ENCODE results near the gene SBSN. TPM values are rescaled to one million over a fixed set of nuclear protein-coding genes. Genes with fewer than 3 reads are reported as not detected.

The SBSN gene
- total RNA-seq, 1 experiment from 2014 or later = 0.15 TPM

- no peak for DNase-seq
- Histone ChIP-seq H2BK12ac (ENCODE audit: insufficient read length, low read depth, low read length) (no peak overlapping the region), H3K9me3 (ENCODE audit: control insufficient read depth, low read depth, low read length) (no peaks in the 10 kb centered on the region), H2BK120ac (ENCODE audit: low read depth, low read length, poor library complexity, severe bottlenecking) (no peak overlapping the region), H4K8ac (replicated peaks; ENCODE audit: insufficient read length, low read depth, low read length) (no peak overlapping the region), H3K23ac (ENCODE audit: insufficient read length, low read depth, low read length) (no peak overlapping the region), H3K9ac (ENCODE audit: extremely low read depth, insufficient read length, low read length) (no peak overlapping the region), H2BK20ac (ENCODE audit: low read depth, low read length, poor library complexity, severe bottlenecking) (no peak overlapping the region), H4K5ac (ENCODE audit: insufficient read length, low read depth, low read length) (no peak overlapping the region), H4K20me1 (ENCODE audit: control insufficient read depth, insufficient read depth, insufficient read length) (no peaks in the 10 kb centered on the region), H2BK15ac (ENCODE audit: low read depth, low read length) (no peak overlapping the region), H2AFZ (ENCODE audit: low read length) (no peak overlapping the region), H3K79me1 (ENCODE audit: insufficient read depth, low read depth, low read length, poor library complexity, severe bottlenecking) (no peaks in the 10 kb centered on the region), H3K56ac (ENCODE audit: insufficient read length, low read depth, low read length) (no peak overlapping the region), H4K91ac (ENCODE audit: insufficient read length, low read depth, low read length) (no peak overlapping the region), H3K18ac (ENCODE audit: insufficient read length, low read depth, low read length) (no peak overlapping the region), H3K4me1 (ENCODE audit: insufficient read depth, low read length) (no peaks in the 10 kb centered on the region), H3K14ac (ENCODE audit: insufficient read depth, low read length) (no peak overlapping the region), H3K23me2 (ENCODE audit: insufficient read length, low read depth, low read length, poor library complexity, severe bottlenecking) (peaks cover 7% of the 10 kb centered on the region), H2BK5ac (ENCODE audit: insufficient read length, low read length) (no peak overlapping the region), H3K27me3 (ENCODE audit: insufficient read depth, low read length) (peaks cover 3% of the 10 kb centered on the region; the same call in 1 of the 2 replicates), H2AK5ac (ENCODE audit: insufficient read length, low read length) (no peak overlapping the region), H3T11ph (ENCODE audit: low read length) (no peak overlapping the region), H3K4me2 (ENCODE audit: insufficient read depth, insufficient read length, low read length) (no peak overlapping the region), H3K79me2 (ENCODE audit: insufficient read depth, low read length) (no peaks in the 10 kb centered on the region; the same call in 1 of the 2 replicates), H3K27ac (ENCODE audit: insufficient read length, low read depth, low read length) (no peak overlapping the region), H3K4ac (ENCODE audit: low read depth, low read length) (no peak overlapping the region)
- Mint-ChIP-seq H3K4me1 (peaks cover 9 to 17% of the 10 kb centered on the region in 2 experiments), H3K9me3 (peaks cover 0 to 2% of the 10 kb centered on the region in 2 experiments; a peak in 1 of 5 replicates), H3K27me3 (ENCODE audit: low read depth) (peaks cover 75% of the 10 kb centered on the region), H3K4me3 (peak overlapping the region in 1 of 2 experiments; percentile 90; a peak in 2 of 5 replicates), H3K36me3 (ENCODE audit: insufficient read depth in 1 of 3, low read depth in 3 of 3) (no peaks in the 10 kb centered on the region; a peak in 1 of 7 replicates), H3K27ac (no peak overlapping the region)
- WGBS (ENCODE audit: extremely low coverage, insufficient read length, low lambda C conversion rate) = no CpG with 5 or more reads among the region's 11 CpGs
- TF ChIP-seq CTCF (conservative IDR thresholded peaks at IDR 0.05) = no peak
These were observed 31.2 kb upstream of the SBSN start for GRCh38 chr19:35559281-35559659.
